A549 (cell line): ENCODE data around the gene STOML3.

Source experiments
- MAX ChIP-seq: IDR thresholded peaks from 2 replicates; pipeline ENCODE4 v1.6.1; 2012
- NR3C1 ChIP-seq: fragments of >200 bp; sonication (Bioruptor Twin); formaldehyde crosslinking; IDR thresholded peaks from 3 replicates; pipeline ENCODE4 v1.6.1; 2017
- RCOR1 ChIP-seq: fragments of 150-350 bp; IDR thresholded peaks from 2 replicates; pipeline ENCODE4 v1.6.1; 2014; ENCODE audit warnings: antibody characterized with exemption, low read length, low read depth
- TF ChIP-seq, protein P1 (sequence below): fragments of >200 bp; sonication (Bioruptor Twin); formaldehyde crosslinking; IDR thresholded peaks from 3 replicates; pipeline ENCODE4 v1.5.1; 2016
- TF ChIP-seq, protein P2 (sequence below): fragments of 200-600 bp; sonication (generic); IDR thresholded peaks from 2 replicates; pipeline ENCODE4 v1.6.1; 2016; ENCODE audit warnings: antibody characterized with exemption, mild to moderate bottlenecking, moderate library complexity

GRCh38 chr13:39023316-39023715 is 32.7 kb upstream of the STOML3 start:
- TF ChIP-seq, protein P1, sequence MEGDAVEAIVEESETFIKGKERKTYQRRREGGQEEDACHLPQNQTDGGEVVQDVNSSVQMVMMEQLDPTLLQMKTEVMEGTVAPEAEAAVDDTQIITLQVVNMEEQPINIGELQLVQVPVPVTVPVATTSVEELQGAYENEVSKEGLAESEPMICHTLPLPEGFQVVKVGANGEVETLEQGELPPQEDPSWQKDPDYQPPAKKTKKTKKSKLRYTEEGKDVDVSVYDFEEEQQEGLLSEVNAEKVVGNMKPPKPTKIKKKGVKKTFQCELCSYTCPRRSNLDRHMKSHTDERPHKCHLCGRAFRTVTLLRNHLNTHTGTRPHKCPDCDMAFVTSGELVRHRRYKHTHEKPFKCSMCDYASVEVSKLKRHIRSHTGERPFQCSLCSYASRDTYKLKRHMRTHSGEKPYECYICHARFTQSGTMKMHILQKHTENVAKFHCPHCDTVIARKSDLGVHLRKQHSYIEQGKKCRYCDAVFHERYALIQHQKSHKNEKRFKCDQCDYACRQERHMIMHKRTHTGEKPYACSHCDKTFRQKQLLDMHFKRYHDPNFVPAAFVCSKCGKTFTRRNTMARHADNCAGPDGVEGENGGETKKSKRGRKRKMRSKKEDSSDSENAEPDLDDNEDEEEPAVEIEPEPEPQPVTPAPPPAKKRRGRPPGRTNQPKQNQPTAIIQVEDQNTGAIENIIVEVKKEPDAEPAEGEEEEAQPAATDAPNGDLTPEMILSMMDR, result no peak
- TF ChIP-seq RCOR1, result no peak
- TF ChIP-seq MAX, result no peak
- TF ChIP-seq, protein P2, sequence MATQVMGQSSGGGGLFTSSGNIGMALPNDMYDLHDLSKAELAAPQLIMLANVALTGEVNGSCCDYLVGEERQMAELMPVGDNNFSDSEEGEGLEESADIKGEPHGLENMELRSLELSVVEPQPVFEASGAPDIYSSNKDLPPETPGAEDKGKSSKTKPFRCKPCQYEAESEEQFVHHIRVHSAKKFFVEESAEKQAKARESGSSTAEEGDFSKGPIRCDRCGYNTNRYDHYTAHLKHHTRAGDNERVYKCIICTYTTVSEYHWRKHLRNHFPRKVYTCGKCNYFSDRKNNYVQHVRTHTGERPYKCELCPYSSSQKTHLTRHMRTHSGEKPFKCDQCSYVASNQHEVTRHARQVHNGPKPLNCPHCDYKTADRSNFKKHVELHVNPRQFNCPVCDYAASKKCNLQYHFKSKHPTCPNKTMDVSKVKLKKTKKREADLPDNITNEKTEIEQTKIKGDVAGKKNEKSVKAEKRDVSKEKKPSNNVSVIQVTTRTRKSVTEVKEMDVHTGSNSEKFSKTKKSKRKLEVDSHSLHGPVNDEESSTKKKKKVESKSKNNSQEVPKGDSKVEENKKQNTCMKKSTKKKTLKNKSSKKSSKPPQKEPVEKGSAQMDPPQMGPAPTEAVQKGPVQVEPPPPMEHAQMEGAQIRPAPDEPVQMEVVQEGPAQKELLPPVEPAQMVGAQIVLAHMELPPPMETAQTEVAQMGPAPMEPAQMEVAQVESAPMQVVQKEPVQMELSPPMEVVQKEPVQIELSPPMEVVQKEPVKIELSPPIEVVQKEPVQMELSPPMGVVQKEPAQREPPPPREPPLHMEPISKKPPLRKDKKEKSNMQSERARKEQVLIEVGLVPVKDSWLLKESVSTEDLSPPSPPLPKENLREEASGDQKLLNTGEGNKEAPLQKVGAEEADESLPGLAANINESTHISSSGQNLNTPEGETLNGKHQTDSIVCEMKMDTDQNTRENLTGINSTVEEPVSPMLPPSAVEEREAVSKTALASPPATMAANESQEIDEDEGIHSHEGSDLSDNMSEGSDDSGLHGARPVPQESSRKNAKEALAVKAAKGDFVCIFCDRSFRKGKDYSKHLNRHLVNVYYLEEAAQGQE, result no peak
- no peak for TF ChIP-seq NR3C1
